HG03045 (cell line): ENCODE results near the gene MAMLD1.

ENCODE experiments used
- ATAC-seq: cut with Tn5 transposase; IDR thresholded peaks from one replicate; pipeline ENCODE4 v1.9.1; 2021; ENCODE audit warnings: mild to moderate bottlenecking, moderate library complexity; ENCODE audit not compliant: unreplicated experiment

Gene MAMLD1

GRCh38 chrX:150456466-150456865, 93.3 kb downstream of the MAMLD1 start:
- no peak for ATAC-seq

GRCh38 chrX:150456941-150457340, 93.8 kb downstream of the MAMLD1 start:
- ATAC-seq = no peak

- no peak for ATAC-seq
These were observed 96.1 kb downstream of the MAMLD1 start for GRCh38 chrX:150459196-150459595.

- ATAC-seq = no peak
These were observed 96.9 kb downstream of the MAMLD1 start for GRCh38 chrX:150460063-150460462.

- ATAC-seq = no peak
These were observed 97.7 kb downstream of the MAMLD1 start for GRCh38 chrX:150460781-150461180.

GRCh38 chrX:150463566-150463965, 100.4 kb downstream of the MAMLD1 start:
- no peak for ATAC-seq

GRCh38 chrX:150464001-150464400, 100.9 kb downstream of the MAMLD1 start:
- ATAC-seq = no peak

GRCh38 chrX:150465326-150465725, 102.2 kb downstream of the MAMLD1 start:
- no peak for ATAC-seq

- no peak for ATAC-seq
These were observed 103.0 kb downstream of the MAMLD1 start for GRCh38 chrX:150465881-150466775.

GRCh38 chrX:150472306-150472705, 109.2 kb downstream of the MAMLD1 start:
- ATAC-seq = no peak

- no peak for ATAC-seq
These were observed 110.3 kb downstream of the MAMLD1 start for GRCh38 chrX:150473371-150473770.

- ATAC-seq = no peak
These were observed 112.3 kb downstream of the MAMLD1 start for GRCh38 chrX:150475461-150475860.

GRCh38 chrX:150476164-150476699, 113.1 kb downstream of the MAMLD1 start:
- no peak for ATAC-seq

GRCh38 chrX:150477371-150477770, 114.3 kb downstream of the MAMLD1 start:
- no peak for ATAC-seq

- no peak for ATAC-seq
These were observed 115.7 kb downstream of the MAMLD1 start for GRCh38 chrX:150478496-150479492.

- peak; percentile 72 for ATAC-seq
These were observed 119.6 kb downstream of the MAMLD1 start for GRCh38 chrX:150482537-150483206.

GRCh38 chrX:150483356-150483985, 120.4 kb downstream of the MAMLD1 start:
- no peak for ATAC-seq

GRCh38 chrX:150486011-150486410, 122.9 kb downstream of the MAMLD1 start:
- no peak for ATAC-seq

- no peak for ATAC-seq
These were observed 124.4 kb downstream of the MAMLD1 start for GRCh38 chrX:150487369-150488094.
